ENCODE results near the gene MCOLN2. TPM values are rescaled to one million over a fixed set of nuclear protein-coding genes. Genes with fewer than 3 reads are reported as not detected.
"Not testable (repeated sequence)": the region's sequence is repeated elsewhere in the genome, so short reads cannot be mapped to it uniquely, and the experiment has no call there.

The MCOLN2 gene
- total and polyA plus RNA-seq, 3 experiments from 2014 or later = 18.7 to 110 (median 103) TPM

GRCh38 chr1:84997667-84998600 is 1.0 kb upstream of the MCOLN2 start:
- H3K36me3 Mint-ChIP-seq = peaks cover under 1 to 14% (median 3%) of the 10 kb centered on the region in 3 donors
- Histone ChIP-seq H3K36me3 (ENCODE audit: insufficient read depth, low read length) (no peaks in the 10 kb centered on the region), H3K27ac (ENCODE audit: low read depth, low read length) (peak overlapping the region; percentile 27), H3K4me3 (ENCODE audit: low read length) (peak overlapping the region; percentile 73), H3K27me3 (ENCODE audit: insufficient read depth, low read length, poor library complexity, severe bottlenecking) (peaks cover 4% of the 10 kb centered on the region), H3K9me3 (ENCODE audit: low read length) (no peaks in the 10 kb centered on the region), H3K4me1 (ENCODE audit: insufficient read depth, low read length) (peaks cover 24% of the 10 kb centered on the region)
- H3K27me3 Mint-ChIP-seq = peaks cover 0 to 5% of the 10 kb centered on the region in 2 donors
- POLR2A ChIA-PET = interaction anchor here (1.0 to 1.5 kb wide), 2 partner anchors 26 to 27 kb away, joined by 3 read pairs; no protein-coding TSS in a partner anchor
- CTCF ChIA-PET = interaction anchor here (0.8 to 1.1 kb wide), 6 partner anchors 21 to 53 kb away, joined by 3 to 16 read pairs (median 4); no protein-coding TSS in a partner anchor
- peaks cover 41 to 77% (median 73%) of the 10 kb centered on the region in 3 donors for H3K4me1 Mint-ChIP-seq
- peak overlapping the region; percentile 80 to 94 (median 88) for H3K27ac Mint-ChIP-seq
- peaks cover 0 to 2% (median 0%) of the 10 kb centered on the region in 5 donors for H3K9me3 Mint-ChIP-seq
- peak overlapping the region; percentile 86 to 97 (median 91) for H3K4me3 Mint-ChIP-seq
- peak in 4 of 5 donors; percentile 8 to 48 (median 18) for DNase-seq

GRCh38 chr1:84995484-84996334 is 1.2 kb downstream of the MCOLN2 start:
- POLR2A ChIA-PET = interaction anchor here (1.0 to 2.1 kb wide), 4 partner anchors 23 to 281 kb away, joined by 3 to 9 read pairs (median 4); partner anchors contain the start of gene BCL10
- H3K4me1 ChIP-seq (ENCODE audit: insufficient read depth, low read length) = peaks cover 24% of the 10 kb centered on the region

GRCh38 chr1:84991097-84991920 is 5.6 kb downstream of the MCOLN2 start:
- Mint-ChIP-seq H3K4me1 (peaks cover 55 to 75% (median 69%) of the 10 kb centered on the region in 3 donors), H3K9me3 (no peaks in the 10 kb centered on the region), H3K27me3 (no peaks in the 10 kb centered on the region), H3K27ac (peak overlapping the region; percentile 1 to 86 (median 42)), H3K4me3 (peak overlapping the region; percentile 24 to 76 (median 44)), H3K36me3 (peaks cover 0 to 6% (median 2%) of the 10 kb centered on the region in 3 donors)
- Histone ChIP-seq H3K4me1 (ENCODE audit: insufficient read depth, low read length) (peaks cover 10% of the 10 kb centered on the region), H3K27me3 (ENCODE audit: insufficient read depth, low read length, poor library complexity, severe bottlenecking) (no peaks in the 10 kb centered on the region), H3K36me3 (ENCODE audit: insufficient read depth, low read length) (no peaks in the 10 kb centered on the region), H3K4me3 (ENCODE audit: low read length) (no peak overlapping the region), H3K27ac (ENCODE audit: low read depth, low read length) (no peak overlapping the region), H3K9me3 (ENCODE audit: low read length) (no peaks in the 10 kb centered on the region)
- ChIA-PET POLR2A (interaction anchor here (0.5 kb wide), 1 partner anchor 67 kb away, joined by 3 read pairs; no protein-coding TSS in a partner anchor), CTCF (interaction anchor here (0.9 to 2.5 kb wide), 3 partner anchors 32 to 46 kb away, joined by 3 to 11 read pairs (median 8); no protein-coding TSS in a partner anchor)
- no peak for DNase-seq

More at GRCh38 chr1:84995484-84996334, 1.2 kb downstream of the MCOLN2 start:
- Mint-ChIP-seq H3K36me3 (peaks cover 0 to 16% (median 2%) of the 10 kb centered on the region in 3 donors), H3K4me3 (peak overlapping the region; percentile 85 to 98 (median 91)), H3K27me3 (peaks cover 0 to 5% of the 10 kb centered on the region in 2 donors), H3K9me3 (no peaks in the 10 kb centered on the region), H3K27ac (peak overlapping the region; percentile 79 to 94 (median 90)), H3K4me1 (peaks cover 54 to 85% (median 80%) of the 10 kb centered on the region in 3 donors)
- peaks cover 4% of the 10 kb centered on the region for H3K27me3 ChIP-seq (ENCODE audit: insufficient read depth, low read length, poor library complexity, severe bottlenecking)
- CTCF ChIA-PET = interaction anchor here (1.1 to 4.0 kb wide), 7 partner anchors 11 to 51 kb away, joined by 3 to 34 read pairs (median 3); no protein-coding TSS in a partner anchor
- peak overlapping the region; percentile 79 for H3K27ac ChIP-seq (ENCODE audit: low read depth, low read length)
- no peaks in the 10 kb centered on the region for H3K9me3 ChIP-seq (ENCODE audit: low read length)
- peak overlapping the region; percentile 46 for H3K4me3 ChIP-seq (ENCODE audit: low read length)
- no peaks in the 10 kb centered on the region for H3K36me3 ChIP-seq (ENCODE audit: insufficient read depth, low read length)
- DNase-seq = no peak

GRCh38 chr1:84988588-84988987 is 8.3 kb downstream of the MCOLN2 start:
- POLR2A ChIA-PET = no interaction called here

GRCh38 chr1:84986561-84986960 is 10.4 kb downstream of the MCOLN2 start:
- DNase-seq; H3K4me3 ChIP-seq (ENCODE audit: low read length); H3K27ac Mint-ChIP-seq; H3K27ac ChIP-seq (ENCODE audit: low read depth, low read length); H3K27me3 Mint-ChIP-seq; H3K27me3 ChIP-seq (ENCODE audit: insufficient read depth, low read length, poor library complexity, severe bottlenecking); POLR2A ChIA-PET; CTCF ChIA-PET; H3K4me3 Mint-ChIP-seq; H3K36me3 ChIP-seq (ENCODE audit: insufficient read depth, low read length); H3K9me3 ChIP-seq (ENCODE audit: low read length); H3K9me3 Mint-ChIP-seq: not testable (repeated sequence)
- peaks cover 10% of the 10 kb centered on the region for H3K4me1 ChIP-seq (ENCODE audit: insufficient read depth, low read length)
- Mint-ChIP-seq H3K4me1 (peaks cover 34 to 48% (median 43%) of the 10 kb centered on the region in 3 donors), H3K36me3 (peaks cover 7 to 20% (median 8%) of the 10 kb centered on the region in 3 donors)

More at GRCh38 chr1:84988588-84988987, 8.3 kb downstream of the MCOLN2 start:
- Mint-ChIP-seq H3K4me1 (peaks cover 48 to 67% (median 62%) of the 10 kb centered on the region in 3 donors), H3K9me3 (no peaks in the 10 kb centered on the region), H3K4me3 (peak overlapping the region in 6 of 7 donors; percentile 39 to 82 (median 50)), H3K27me3 (peaks cover 0 to 2% of the 10 kb centered on the region in 2 donors), H3K27ac (peak overlapping the region; percentile 39 to 86 (median 47)), H3K36me3 (peaks cover 7 to 18% (median 10%) of the 10 kb centered on the region in 3 donors)
- CTCF ChIA-PET = no interaction called here
- Histone ChIP-seq H3K27me3 (ENCODE audit: insufficient read depth, low read length, poor library complexity, severe bottlenecking) (no peaks in the 10 kb centered on the region), H3K9me3 (ENCODE audit: low read length) (no peaks in the 10 kb centered on the region), H3K36me3 (ENCODE audit: insufficient read depth, low read length) (no peaks in the 10 kb centered on the region), H3K27ac (ENCODE audit: low read depth, low read length) (no peak overlapping the region), H3K4me3 (ENCODE audit: low read length) (no peak overlapping the region), H3K4me1 (ENCODE audit: insufficient read depth, low read length) (peaks cover 10% of the 10 kb centered on the region)
- DNase-seq = no peak

- CTCF ChIA-PET = interaction anchor here (1.7 to 2.8 kb wide), 2 partner anchors 10 to 41 kb away, joined by 3 to 9 read pairs; no protein-coding TSS in a partner anchor
- Histone ChIP-seq H3K4me3 (ENCODE audit: low read length) (no peak overlapping the region), H3K27ac (ENCODE audit: low read depth, low read length) (no peak overlapping the region), H3K36me3 (ENCODE audit: insufficient read depth, low read length) (no peaks in the 10 kb centered on the region), H3K9me3 (ENCODE audit: low read length) (no peaks in the 10 kb centered on the region), H3K4me1 (ENCODE audit: insufficient read depth, low read length) (peaks cover 10% of the 10 kb centered on the region), H3K27me3 (ENCODE audit: insufficient read depth, low read length, poor library complexity, severe bottlenecking) (no peaks in the 10 kb centered on the region)
- no peak for DNase-seq
- H3K27me3 Mint-ChIP-seq = peaks cover 0 to 2% of the 10 kb centered on the region in 2 donors
- peaks cover 7 to 27% (median 8%) of the 10 kb centered on the region in 3 donors for H3K36me3 Mint-ChIP-seq
- H3K4me1 Mint-ChIP-seq = peaks cover 32 to 52% (median 46%) of the 10 kb centered on the region in 3 donors
- H3K27ac Mint-ChIP-seq = peak overlapping the region in 4 of 8 donors; percentile 8 to 30 (median 20)
- POLR2A ChIA-PET = no interaction called here
- no peaks in the 10 kb centered on the region for H3K9me3 Mint-ChIP-seq
- peak overlapping the region in 1 of 7 donors; percentile 62 for H3K4me3 Mint-ChIP-seq
These were observed 11.5 kb downstream of the MCOLN2 start for GRCh38 chr1:84985365-84985764.

Measured in CD8-positive, alpha-beta memory T cell (primary cell).